AG09319 (cell line): ENCODE data around the gene SOX2.

Source experiments
- DNase-seq: peaks from one replicate; pipeline ENCODE4 v3.0.0-alpha.2; 2010; ENCODE audit warnings: low read depth; ENCODE audit errors: extremely low read depth
- TF ChIP-seq, protein P1 (sequence below): IDR thresholded peaks from 2 replicates; pipeline ENCODE4 v1.5.1; 2011; ENCODE audit warnings: low read depth, mild to moderate bottlenecking, inconsistent platforms, low read length, moderate library complexity

SOX2 gene

GRCh38 chr3:181692311-181693145 is 19.2 kb upstream of the SOX2 start:
- TF ChIP-seq, protein P1, sequence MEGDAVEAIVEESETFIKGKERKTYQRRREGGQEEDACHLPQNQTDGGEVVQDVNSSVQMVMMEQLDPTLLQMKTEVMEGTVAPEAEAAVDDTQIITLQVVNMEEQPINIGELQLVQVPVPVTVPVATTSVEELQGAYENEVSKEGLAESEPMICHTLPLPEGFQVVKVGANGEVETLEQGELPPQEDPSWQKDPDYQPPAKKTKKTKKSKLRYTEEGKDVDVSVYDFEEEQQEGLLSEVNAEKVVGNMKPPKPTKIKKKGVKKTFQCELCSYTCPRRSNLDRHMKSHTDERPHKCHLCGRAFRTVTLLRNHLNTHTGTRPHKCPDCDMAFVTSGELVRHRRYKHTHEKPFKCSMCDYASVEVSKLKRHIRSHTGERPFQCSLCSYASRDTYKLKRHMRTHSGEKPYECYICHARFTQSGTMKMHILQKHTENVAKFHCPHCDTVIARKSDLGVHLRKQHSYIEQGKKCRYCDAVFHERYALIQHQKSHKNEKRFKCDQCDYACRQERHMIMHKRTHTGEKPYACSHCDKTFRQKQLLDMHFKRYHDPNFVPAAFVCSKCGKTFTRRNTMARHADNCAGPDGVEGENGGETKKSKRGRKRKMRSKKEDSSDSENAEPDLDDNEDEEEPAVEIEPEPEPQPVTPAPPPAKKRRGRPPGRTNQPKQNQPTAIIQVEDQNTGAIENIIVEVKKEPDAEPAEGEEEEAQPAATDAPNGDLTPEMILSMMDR = no peak
- no peak for DNase-seq

GRCh38 chr3:181693280-181693679 is 18.4 kb upstream of the SOX2 start:
- DNase-seq = no peak

DNA sequence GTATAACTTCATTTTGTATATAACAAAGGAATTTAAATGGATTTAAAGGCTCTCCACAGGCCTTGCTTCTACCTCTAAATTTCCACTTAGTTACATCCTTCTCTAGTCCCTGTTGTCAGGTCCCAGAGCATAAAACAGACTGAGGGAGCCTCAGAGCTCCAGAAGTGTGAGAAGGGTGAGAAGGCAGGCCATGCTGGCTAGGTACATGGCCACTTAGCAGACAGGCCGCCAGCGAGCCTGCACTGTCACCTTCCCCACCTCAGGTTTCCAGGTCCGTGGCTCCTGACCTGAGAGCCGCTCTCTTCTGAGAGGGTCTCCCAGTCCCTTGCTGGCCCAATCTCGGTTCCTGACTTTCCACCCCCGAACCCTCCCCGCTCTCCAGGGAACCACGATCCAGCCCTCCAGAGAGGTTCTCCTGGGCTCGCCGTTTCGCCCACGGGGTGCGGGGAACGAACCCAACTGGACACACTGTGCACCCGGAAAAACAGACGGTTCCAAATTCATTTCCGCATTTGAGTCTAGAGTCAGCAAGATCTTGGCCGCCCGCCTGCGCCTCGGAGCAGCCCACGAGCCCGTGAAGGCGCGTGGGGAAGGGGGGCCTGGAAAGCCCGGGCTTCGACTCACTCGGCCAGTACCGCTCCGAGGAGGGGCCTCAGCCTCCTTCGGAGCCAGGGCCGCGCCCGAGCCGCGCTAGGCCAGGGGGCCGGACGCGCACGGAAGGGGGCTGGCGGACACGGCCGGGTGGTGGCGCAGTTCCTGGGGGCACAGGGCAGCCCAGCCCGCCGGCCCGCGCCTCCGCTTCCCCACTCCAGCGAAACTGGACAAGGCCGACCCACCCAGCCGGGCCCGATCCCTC is 16.7 kb upstream of the SOX2 start:
- TF ChIP-seq, protein P1 = no peak; the same call in none of the 2 replicates
- no peak for DNase-seq

More at GRCh38 chr3:181693280-181693679, 18.4 kb upstream of the SOX2 start:
- TF ChIP-seq, protein P1 = no peak

DNA sequence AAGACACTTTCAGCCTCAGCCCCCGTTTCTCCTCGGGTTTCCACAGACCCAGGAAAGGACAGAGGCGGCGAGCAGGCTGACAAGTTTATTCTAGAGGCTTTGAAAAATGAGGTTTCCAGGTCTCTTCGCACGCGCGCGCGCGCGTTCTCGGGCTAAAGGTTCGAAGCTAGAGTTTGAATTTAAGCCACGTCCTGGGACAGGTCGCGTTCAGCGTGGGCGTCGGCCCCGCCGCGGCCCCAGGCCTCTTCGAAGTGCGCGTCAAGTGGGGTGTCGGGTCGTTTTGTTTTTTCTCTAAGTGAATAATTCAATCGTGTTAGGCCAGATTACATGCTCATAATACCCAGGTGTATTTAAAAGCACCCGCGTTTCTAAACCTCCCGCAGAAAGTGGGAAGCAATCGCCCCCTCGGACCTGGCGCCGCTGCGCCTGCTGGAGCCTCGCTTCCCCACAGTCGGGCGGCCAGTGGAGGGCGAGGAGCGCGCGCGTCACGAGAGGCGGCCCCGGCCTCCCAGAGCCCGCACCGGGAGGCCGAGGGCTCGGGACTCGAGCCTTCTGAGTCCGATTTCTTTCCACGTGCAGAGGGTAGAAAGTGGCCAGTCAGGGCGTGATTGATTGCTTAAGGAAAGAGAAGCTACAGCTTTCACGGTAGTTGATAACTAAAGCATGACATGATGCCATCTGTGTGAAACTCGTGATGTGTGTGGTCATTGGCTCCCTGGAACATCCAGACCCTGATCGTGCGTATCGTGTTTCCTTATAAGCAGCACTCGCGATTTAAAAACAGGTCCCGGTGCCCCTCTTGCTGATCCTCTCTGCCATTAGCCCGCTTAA is 15.8 kb upstream of the SOX2 start:
- DNase-seq = no peak

GRCh38 chr3:181696626-181697230 is 15.0 kb upstream of the SOX2 start:
- DNase-seq = no peak
- TF ChIP-seq, protein P1 = no peak

More for the DNA sequence above, 15.8 kb upstream of the SOX2 start:
- TF ChIP-seq, protein P1 = no peak

- TF ChIP-seq, protein P1 = no peak
- DNase-seq = no peak
Observed at GRCh38 chr3:181698263-181698954, 13.3 kb upstream of the SOX2 start.
